HepG2 (cell line): ENCODE results near the gene MST1R. TPM values are rescaled to one million over a fixed set of nuclear protein-coding genes. Genes with fewer than 3 reads are reported as not detected.

Experiments
- ATAC-seq: fragments of 200-7000 bp; cut with Tn5 transposase; 3 replicates; pipeline ENCODE4 v1.9.1; 2020; ENCODE audit warnings: mild to moderate bottlenecking, moderate library complexity
- BruUV-seq: library from RNA; stranded (reverse); fragments of 400-500 nt; replicated peaks from 2 replicates; lab custom pipeline; 2021; lab: Mats Ljungman, UMichigan
- CTCF ChIA-PET: fragments of 300-600 bp; formaldehyde crosslinking; extraction: SDS; loops from one replicate; lab custom pipeline; 2021; ENCODE audit warnings: low total read pairs, inconsistent platforms, low intra/inter-chr PET ratio; lab: Yijun Ruan, JAX
- POLR2A ChIA-PET: fragments of 350-600 bp; sonication (Branson Sonifier 250); formaldehyde crosslinking; loops from one replicate; lab custom pipeline; 2020; ENCODE audit warnings: antibody characterized with exemption, inconsistent platforms; lab: Yijun Ruan, JAX
- DNase-seq: peaks from one replicate; pipeline ENCODE4 v3.0.0-alpha.2; 2015; ENCODE audit warnings: low spot score
- FAIRE-seq: peaks from 3 replicates; lab custom pipeline; 2011; peaks lifted over from hg19 to GRCh38; lab: Jason Lieb, UNC
- H2AFZ ChIP-seq: one replicate; pipeline ENCODE4 v1.6.1; 2011; ENCODE audit warnings: low read length, inconsistent platforms
- H3K27ac ChIP-seq: fragments of 300-600 bp; 3 replicates; pipeline ENCODE4 v1.8.0; 2011; ENCODE audit warnings: mixed run types, mild to moderate bottlenecking, mixed read lengths, low read length, inconsistent platforms; ENCODE audit not compliant: insufficient read depth; ENCODE audit errors: extremely low read length
- H3K27me3 ChIP-seq, 2 experiments: fragments of 200-600 bp in 1 of 2; 2 replicates in 1 of 2; 3 replicates in 1 of 2; pipeline versions ENCODE4 v1.6.0 to v1.8.0; 2011; ENCODE audit warnings: low read length in 2 of 2, mild to moderate bottlenecking in 2 of 2, moderate library complexity in 2 of 2, inconsistent platforms in 1 of 2; ENCODE audit not compliant: insufficient read depth in 2 of 2, control insufficient read depth in 1 of 2
- H3K36me3 ChIP-seq, 2 experiments: fragments of 200-600 bp in 1 of 2; replicated peaks in 1 of 2; 2 replicates in 1 of 2; 3 replicates in 1 of 2; pipeline versions ENCODE4 v1.5.1 to v1.8.0; 2011; ENCODE audit warnings: low read length in 2 of 2, inconsistent platforms in 1 of 2; ENCODE audit not compliant: insufficient read depth in 2 of 2, control insufficient read depth in 1 of 2
- H3K4me1 ChIP-seq: 2 replicates; pipeline ENCODE4 v1.5.1; 2012; ENCODE audit warnings: low read length, inconsistent platforms; ENCODE audit not compliant: insufficient read depth
- H3K4me2 ChIP-seq: 2 replicates; pipeline ENCODE4 v1.6.0; 2011; ENCODE audit warnings: low read depth, low read length, inconsistent platforms
- H3K4me3 ChIP-seq, 3 experiments: fragments of 200-600 bp in 1 of 3; sonication (generic), shearing (Covaris generic) in 1 of 3; replicated peaks in 1 of 3; 2 replicates each; pipeline ENCODE4 v1.5.1; 2011 to 2016; ENCODE audit warnings: low read length in 3 of 3, inconsistent platforms in 2 of 3, low read depth in 2 of 3, mild to moderate bottlenecking in 2 of 3, control low read depth in 1 of 3, mixed read lengths in 1 of 3; ENCODE audit not compliant: insufficient read depth in 1 of 3
- H3K79me2 ChIP-seq: one replicate; pipeline ENCODE4 v1.6.1; 2011; ENCODE audit warnings: low read length, inconsistent platforms; ENCODE audit not compliant: insufficient read depth
- H3K9ac ChIP-seq: 2 replicates; pipeline ENCODE4 v1.6.0; 2011; ENCODE audit warnings: mild to moderate bottlenecking, low read depth, low read length, inconsistent platforms; ENCODE audit not compliant: insufficient read depth
- H3K9me3 ChIP-seq: 2 replicates; pipeline ENCODE4 v1.5.1; 2012; ENCODE audit warnings: mild to moderate bottlenecking, low read length
- H4K20me1 ChIP-seq: 2 replicates; pipeline ENCODE4 v1.6.0; 2011; ENCODE audit warnings: inconsistent platforms, mild to moderate bottlenecking, low read length, moderate library complexity; ENCODE audit not compliant: insufficient read depth
- GABPB1 ChIP-seq: IDR thresholded peaks from 2 replicates; pipeline ENCODE4 v1.6.1; 2016; ENCODE audit warnings: mild to moderate bottlenecking, missing genetic modification reagents, moderate library complexity, missing compliant biosample characterization
- HBP1 ChIP-seq: IDR thresholded peaks from 2 replicates; pipeline ENCODE4 v1.6.1; 2016; ENCODE audit warnings: low read depth, control low read depth
- HES4 ChIP-seq: sonication (generic); formaldehyde crosslinking; IDR thresholded peaks from 2 replicates; pipeline ENCODE4 v1.9.0; 2021; ENCODE audit warnings: mild to moderate bottlenecking, missing genetic modification reagents, borderline replicate concordance
- HNRNPLL ChIP-seq: fragments of 200-400 bp; formaldehyde crosslinking; IDR thresholded peaks from 2 replicates; pipeline ENCODE4 v1.6.1; 2017; ENCODE audit warnings: mild to moderate bottlenecking, low read depth, low read length; ENCODE audit not compliant: poor library complexity, severe bottlenecking
- NFATC3 ChIP-seq: sonication (generic); formaldehyde crosslinking; IDR thresholded peaks from 2 replicates; pipeline ENCODE4 v1.5.1; 2020; ENCODE audit warnings: mild to moderate bottlenecking, missing genetic modification reagents
- ONECUT2 ChIP-seq: sonication (generic); formaldehyde crosslinking; IDR thresholded peaks from 2 replicates; pipeline ENCODE4 v1.4.0; 2020; ENCODE audit warnings: missing genetic modification reagents
- PBX3 ChIP-seq: sonication (generic); formaldehyde crosslinking; IDR thresholded peaks from 2 replicates; pipeline ENCODE4 v1.8.1; 2023; ENCODE audit warnings: missing genetic modification reagents, inconsistent platforms, borderline replicate concordance
- TEAD3 ChIP-seq: optimal IDR thresholded peaks from 2 replicates; pipeline ENCODE3; 2016; ENCODE audit warnings: borderline replicate concordance
- ZNF143 ChIP-seq: sonication (generic); formaldehyde crosslinking; IDR thresholded peaks from 2 replicates; pipeline ENCODE4 v1.4.0; 2020; ENCODE audit warnings: missing genetic modification reagents
- ZNF333 ChIP-seq: sonication (generic); formaldehyde crosslinking; IDR thresholded peaks from 2 replicates; pipeline ENCODE4 v1.4.0; 2020; ENCODE audit warnings: mild to moderate bottlenecking, missing genetic modification reagents, borderline replicate concordance
- ZNF687 ChIP-seq: sonication (generic); formaldehyde crosslinking; IDR thresholded peaks from 2 replicates; pipeline ENCODE4 v1.5.1; 2020; ENCODE audit warnings: mild to moderate bottlenecking, missing genetic modification reagents, moderate library complexity
- ZNF703 ChIP-seq: sonication (generic); formaldehyde crosslinking; IDR thresholded peaks from 2 replicates; pipeline ENCODE4 v1.5.1; 2020; ENCODE audit warnings: missing genetic modification reagents, mild to moderate bottlenecking, moderate library complexity, borderline replicate concordance
- ZNF746 ChIP-seq: sonication (generic); formaldehyde crosslinking; IDR thresholded peaks from 2 replicates; pipeline ENCODE4 v1.8.0; 2022; ENCODE audit warnings: mild to moderate bottlenecking, missing genetic modification reagents
- ZNF891 ChIP-seq: sonication (generic); formaldehyde crosslinking; IDR thresholded peaks from 2 replicates; pipeline ENCODE4 v1.5.0; 2020; ENCODE audit warnings: mild to moderate bottlenecking, missing genetic modification reagents
- WGBS: methylation state at CpG from one replicate; pipeline ENCODE4 v1.1.6; 2017; ENCODE audit warnings: low lambda C conversion rate; 5-methylcytosine and 5-hydroxymethylcytosine counted together
- in situ Hi-C: cut with HindIII; loops from 2 replicates; pipeline ENCODE4 v1.10.0; 2017; ENCODE audit warnings: low pct_unique_long_range_greater_than_20kb; ENCODE audit not compliant: extremely low pct_ligation_motif_present
- intact Hi-C: fragments of 100-400 bp; cut with micrococcal nuclease; formaldehyde crosslinking; loops from one replicate; pipeline ENCODE4 v1.10.0; 2022; ENCODE audit not compliant: unreplicated experiment
- polyA plus RNA-seq, 8 experiments: library from polyadenylated mRNA; depleted of rRNA in 3 of 8; stranded (reverse) in 7 of 8; unstranded in 1 of 8; fragments of >200 nt; fragmentation: Illumina TruSeq in 4 of 8; extraction: Trizol in 4 of 8; gene quantifications; 2 replicates each; pipeline versions ENCODE4 v1.2.1 to v1.2.3, GENCODE V29; 2011 to 2016; ENCODE audit warnings: low read depth in 4 of 8, missing spikeins in 1 of 8, mixed read lengths in 1 of 8; ENCODE audit not compliant: insufficient read depth in 1 of 8
- total RNA-seq, 5 experiments: library from RNA; depleted of rRNA; stranded (reverse); fragments of >200 nt; fragmentation: Illumina TruSeq; extraction: Trizol; gene quantifications; 2 replicates each; pipeline ENCODE4 v1.2.3, GENCODE V29; 2016; ENCODE audit warnings: low read depth in 1 of 5
- TF ChIP-seq, protein P1 (sequence below): sonication (generic); formaldehyde crosslinking; IDR thresholded peaks from 2 replicates; pipeline ENCODE4 v1.8.0; 2022; ENCODE audit warnings: mild to moderate bottlenecking, missing genetic modification reagents, borderline replicate concordance
- TF ChIP-seq, protein P2 (sequence below): sonication (generic); formaldehyde crosslinking; IDR thresholded peaks from 2 replicates; pipeline ENCODE4 v1.4.0; 2020; ENCODE audit warnings: missing genetic modification reagents

MST1R gene
- total and polyA plus RNA-seq, 2 of the 13 experiments (the other 11 are each of a cell fraction or from before 2014, with no cell fraction given), result 0.11 to 0.77 TPM

DNA sequence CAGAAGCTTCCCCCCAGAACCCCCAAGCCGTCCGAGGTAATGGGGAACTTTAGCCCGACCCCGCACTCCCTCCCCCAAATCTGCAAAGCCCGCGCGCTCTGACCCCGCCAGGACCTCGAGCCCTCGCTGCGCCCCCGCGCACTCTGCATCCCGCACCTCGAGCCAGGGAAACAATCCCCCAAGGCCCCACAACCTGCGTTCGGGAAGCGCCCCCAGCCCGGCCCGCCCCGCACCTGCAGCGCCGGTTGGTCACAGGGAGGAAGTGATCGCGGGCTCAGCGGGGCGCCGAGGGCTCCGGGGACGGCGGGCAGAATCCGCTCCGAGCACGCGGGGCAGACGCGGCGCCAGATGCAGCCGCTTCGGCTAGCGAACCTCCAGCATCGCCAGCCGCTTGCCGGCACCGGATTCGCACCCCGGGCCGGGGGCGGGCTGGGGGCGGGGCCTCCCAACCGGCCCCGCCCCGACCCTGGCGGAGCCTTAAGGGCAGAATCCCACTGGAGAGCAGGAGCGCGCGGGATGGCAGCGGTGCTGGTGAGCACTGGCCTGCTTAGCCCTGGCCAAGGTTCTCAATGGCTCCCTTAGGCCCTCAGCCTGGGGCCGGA, 34.0 kb downstream of the MST1R start, which contains the start of gene CAMKV:
CAMKV (minus strand) TSS at position 382 of the 602 bp plus-strand sequence. CDS start 7,518 bp downstream, outside the sequence.
- CTCF ChIA-PET, result no interaction called here
- TF ChIP-seq PBX3 (CRISPR knock-in tag), result no peak
- TF ChIP-seq, protein P1, sequence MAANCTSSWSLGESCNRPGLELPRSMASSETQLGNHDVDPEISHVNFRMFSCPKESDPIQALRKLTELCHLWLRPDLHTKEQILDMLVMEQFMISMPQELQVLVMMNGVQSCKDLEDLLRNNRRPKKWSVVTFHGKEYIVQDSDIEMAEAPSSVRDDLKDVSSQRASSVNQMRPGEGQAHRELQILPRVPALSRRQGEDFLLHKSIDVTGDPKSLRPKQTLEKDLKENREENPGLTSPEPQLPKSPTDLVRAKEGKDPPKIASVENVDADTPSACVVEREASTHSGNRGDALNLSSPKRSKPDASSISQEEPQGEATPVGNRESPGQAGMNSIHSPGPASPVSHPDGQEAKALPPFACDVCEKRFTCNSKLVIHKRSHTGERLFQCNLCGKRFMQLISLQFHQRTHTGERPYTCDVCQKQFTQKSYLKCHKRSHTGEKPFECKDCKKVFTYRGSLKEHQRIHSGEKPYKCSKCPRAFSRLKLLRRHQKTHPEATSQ (CRISPR knock-in tag), result no peak
- no peak for TF ChIP-seq ZNF746 (CRISPR knock-in tag)
- TF ChIP-seq HES4 (CRISPR knock-in tag), result no peak
- no peak for TF ChIP-seq ZNF333 (CRISPR knock-in tag)
- no peak for TF ChIP-seq ONECUT2 (CRISPR knock-in tag)
- TF ChIP-seq GABPB1 (CRISPR knock-in tag), result peak; percentile 21; the same call in 1 of the 2 replicates
- TF ChIP-seq ZNF703 (CRISPR knock-in tag), result no peak
- no peak for TF ChIP-seq HBP1 (CRISPR knock-in tag)
- TF ChIP-seq, protein P2, sequence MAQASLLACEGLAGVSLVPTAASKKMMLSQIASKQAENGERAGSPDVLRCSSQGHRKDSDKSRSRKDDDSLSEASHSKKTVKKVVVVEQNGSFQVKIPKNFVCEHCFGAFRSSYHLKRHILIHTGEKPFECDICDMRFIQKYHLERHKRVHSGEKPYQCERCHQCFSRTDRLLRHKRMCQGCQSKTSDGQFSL, result no peak
- no peak for TF ChIP-seq ZNF143
- TF ChIP-seq NFATC3 (CRISPR knock-in tag), result no peak
- no peak for TF ChIP-seq TEAD3 (CRISPR knock-in tag)
- no peak for TF ChIP-seq ZNF891 (CRISPR knock-in tag)
- TF ChIP-seq ZNF687 (CRISPR knock-in tag), result peak; percentile 54
- TF ChIP-seq HNRNPLL, result peak; percentile 33

More for the DNA sequence above, 34.0 kb downstream of the MST1R start, which contains the start of gene CAMKV:
- in situ Hi-C loops, result no loop called here
- Histone ChIP-seq H3K27me3 (peaks cover 3 to 57% of the 10 kb centered on the region in 2 experiments; a peak in 4 of 5 replicates), H2AFZ (no peak within 1 kb of the TSS), H3K4me3 (peak within 1 kb of the TSS; percentile 25 to 58 (median 42); a peak in 4 of 6 replicates), H3K36me3 (no peaks in the 10 kb centered on the region), H3K9me3 (no peaks in the 10 kb centered on the region), H3K9ac (no peak within 1 kb of the TSS), H3K4me2 (peak within 1 kb of the TSS; percentile 66), H3K4me1 (peaks cover 32% of the 10 kb centered on the region), H3K79me2 (no peaks in the 10 kb centered on the region), H3K27ac (no peak within 1 kb of the TSS), H4K20me1 (no peaks in the 10 kb centered on the region)
- FAIRE-seq (no peak), DNase-seq (no peak), ATAC-seq (peak; percentile 8)
- WGBS, result 1% methylated on average over 41 of the region's 59 CpGs
- intact Hi-C loops, result no loop called here
- POLR2A ChIA-PET, result no interaction called here
- BruUV-seq, result no TSS peak
